SHP77 treated with DMSO at 0.1 percent for 48 hours (cell line): Measurements from ENCODE around the gene KCNMB2.

Source experiments
- DNase-seq: peaks from one replicate; lab custom pipeline; 2025; lab: John Stamatoyannopoulos, UW

The KCNMB2 gene

DNA sequence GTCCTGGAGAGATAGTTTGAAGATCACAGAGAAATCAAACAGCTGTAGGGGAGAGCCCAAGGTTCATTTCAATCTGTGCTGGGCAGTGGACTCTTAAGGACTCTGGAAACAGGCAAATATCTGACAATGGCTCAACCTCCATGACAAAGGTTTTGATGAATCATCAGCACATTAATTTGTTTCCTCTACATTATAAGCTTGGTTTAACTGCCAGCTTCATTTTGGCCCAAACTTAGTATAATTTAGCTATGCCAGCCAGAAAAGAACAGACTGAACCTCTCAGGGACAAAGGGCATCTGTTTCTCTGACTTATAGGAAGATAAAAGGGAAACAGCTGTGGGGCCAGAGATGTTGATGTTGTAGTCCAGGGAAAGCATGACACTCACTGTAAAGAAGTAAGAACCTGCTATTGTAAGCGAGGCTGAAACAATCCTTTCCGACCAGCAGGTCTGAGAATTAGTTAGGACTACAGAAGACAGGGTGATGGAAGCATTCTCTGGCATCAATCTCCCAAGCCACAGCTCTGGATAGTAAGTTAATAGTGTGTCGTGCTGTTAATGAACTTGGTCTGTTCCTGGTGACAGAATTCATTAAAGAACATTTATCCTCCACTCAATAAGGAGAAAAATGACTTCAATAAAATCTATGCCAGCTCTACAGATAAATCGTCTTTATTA, 110.1 kb downstream of the KCNMB2 start:
- no peak for DNase-seq

- no peak for DNase-seq
Observed at GRCh38 chr3:178655488-178655887, 119.3 kb downstream of the KCNMB2 start.

- no peak for DNase-seq
Observed at GRCh38 chr3:178658694-178659325, 122.6 kb downstream of the KCNMB2 start.

DNA sequence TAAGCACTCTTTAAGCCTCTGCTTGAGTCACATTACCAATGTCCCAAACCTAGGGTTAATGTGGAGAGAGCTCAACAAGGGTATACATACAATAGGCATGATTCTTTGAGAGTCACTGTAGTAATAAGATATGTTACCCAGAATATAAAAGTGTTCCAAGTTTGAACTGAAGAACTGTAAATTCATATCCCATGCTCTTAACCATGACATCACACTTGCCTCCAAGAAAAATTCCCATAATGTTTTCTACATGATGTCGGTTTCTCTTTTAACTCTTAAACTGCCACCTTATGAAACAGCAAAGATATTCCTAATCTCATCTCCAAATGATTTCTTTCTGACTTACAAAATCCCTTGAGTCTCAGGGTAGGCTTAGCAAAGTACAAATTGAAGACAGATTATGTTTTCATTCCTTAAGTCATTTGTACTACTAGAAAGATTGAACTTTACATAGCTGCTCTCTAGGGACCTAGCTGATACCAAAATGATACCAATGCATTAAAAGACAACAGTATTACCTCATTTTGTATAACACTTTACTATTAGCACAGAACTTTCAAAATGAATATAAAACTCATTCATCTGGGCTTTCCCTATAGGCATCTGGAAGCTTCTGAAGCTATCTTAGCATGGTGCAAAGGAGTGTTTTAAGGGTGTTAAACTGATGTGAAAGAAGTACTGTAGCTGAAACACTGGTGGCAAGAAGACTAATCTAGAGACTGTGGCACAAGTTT, 127.1 kb downstream of the KCNMB2 start:
- DNase-seq, result no peak

- DNase-seq, result no peak
Observed at GRCh38 chr3:178665747-178666146, 129.5 kb downstream of the KCNMB2 start.

GRCh38 chr3:178669022-178669601, 132.9 kb downstream of the KCNMB2 start:
- no peak for DNase-seq

DNA sequence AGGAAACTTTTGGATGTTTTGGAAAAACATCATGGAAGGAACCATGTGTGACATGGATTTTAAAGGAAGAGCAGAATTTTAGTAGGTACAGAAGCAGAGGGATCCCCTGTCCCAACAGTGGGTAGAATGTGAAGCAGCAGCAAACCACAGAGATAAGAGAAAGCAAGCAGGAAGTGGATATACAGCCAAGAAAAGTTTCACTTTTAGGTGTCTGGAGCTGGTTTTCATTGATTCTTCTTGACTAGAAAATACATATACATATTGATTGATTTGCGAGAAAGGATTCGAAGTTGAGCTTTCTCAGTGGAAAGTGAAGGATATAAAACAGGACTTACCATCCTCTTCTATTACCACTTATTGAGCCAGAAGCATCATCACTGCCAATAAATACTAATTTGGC, 133.5 kb downstream of the KCNMB2 start:
- DNase-seq, result no peak

DNA sequence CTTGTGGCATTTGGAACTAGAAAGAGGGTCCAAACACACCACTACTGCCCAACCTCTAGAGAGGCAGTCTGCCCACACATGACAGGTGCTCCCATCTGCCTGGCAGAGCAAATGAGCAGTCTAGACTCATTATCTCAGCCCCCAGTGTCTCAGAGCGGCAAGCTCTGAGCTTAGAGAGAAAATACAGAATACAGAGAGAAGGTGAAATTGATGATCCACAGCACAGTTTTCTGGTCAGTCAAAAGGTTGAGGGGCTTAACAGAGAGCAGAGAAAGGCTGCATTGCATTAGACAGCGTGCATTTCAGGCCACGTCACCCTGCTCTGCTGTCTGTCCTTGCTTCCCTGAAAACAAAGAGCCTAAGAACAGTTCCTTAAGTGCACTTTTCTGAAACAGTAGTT, 135.1 kb downstream of the KCNMB2 start:
- no peak for DNase-seq

DNA sequence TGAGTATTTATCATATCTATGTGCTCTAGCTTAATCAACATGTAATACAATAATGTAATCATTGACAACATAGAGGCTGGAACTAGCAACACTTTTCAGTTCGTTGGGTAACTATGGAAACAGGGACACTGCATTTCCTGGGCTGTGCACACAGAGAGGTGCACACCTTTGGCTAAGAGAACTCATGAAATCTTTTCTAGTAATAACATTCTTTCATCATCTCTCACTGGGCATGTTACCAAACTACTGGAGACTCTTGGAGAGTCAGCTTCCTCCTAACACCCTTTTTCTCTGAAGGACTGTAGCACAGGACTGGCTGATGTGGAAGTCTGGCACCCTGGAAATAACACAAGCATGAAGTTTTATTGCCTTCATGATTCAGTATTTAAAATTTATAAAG, 135.6 kb downstream of the KCNMB2 start:
- DNase-seq, result no peak

GRCh38 chr3:178672275-178672674, 136.0 kb downstream of the KCNMB2 start:
- DNase-seq, result no peak

GRCh38 chr3:178673529-178673928, 137.3 kb downstream of the KCNMB2 start:
- DNase-seq, result no peak

GRCh38 chr3:178676077-178676476, 139.8 kb downstream of the KCNMB2 start:
- DNase-seq, result no peak

DNA sequence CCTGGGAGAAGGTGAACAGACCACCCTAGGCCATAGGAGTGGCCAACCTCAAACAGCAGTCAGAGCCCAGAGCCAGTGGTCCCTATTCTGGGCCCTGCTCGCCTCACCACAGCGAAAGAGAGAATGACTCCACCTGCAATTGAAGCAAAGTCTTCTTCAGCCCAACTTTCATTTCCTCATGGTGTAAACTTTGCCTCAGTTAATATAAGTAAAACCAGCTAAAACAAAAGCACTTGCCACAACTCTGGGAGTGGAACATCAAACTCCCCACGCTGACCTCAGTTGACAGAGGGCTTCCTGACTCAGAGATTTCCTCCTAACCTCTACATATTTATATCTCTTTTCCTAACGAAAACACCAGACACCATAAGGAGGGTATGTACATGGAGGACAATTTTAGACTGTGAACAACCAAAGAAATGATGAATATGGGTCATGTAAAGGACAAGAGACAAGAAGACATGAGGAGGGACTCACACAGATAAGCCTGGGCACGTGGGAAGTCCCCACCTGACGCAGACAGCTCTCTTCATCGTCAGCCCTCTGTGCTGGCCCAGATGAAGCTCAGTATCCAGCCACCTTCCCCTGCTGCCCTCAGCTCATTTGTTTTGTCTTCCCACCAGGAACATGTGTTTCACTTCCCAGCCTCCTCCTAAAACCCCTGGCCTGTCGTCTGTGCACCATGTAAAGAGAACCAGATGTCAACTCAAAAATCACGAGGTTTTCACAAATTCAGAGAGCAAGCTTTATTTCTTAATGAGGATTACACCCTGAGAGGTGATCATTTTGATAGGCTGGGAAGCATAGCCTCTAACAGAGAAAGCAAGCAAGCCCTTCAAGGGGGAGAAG, 140.9 kb downstream of the KCNMB2 start:
- DNase-seq, result no peak

GRCh38 chr3:178677961-178678360, 141.7 kb downstream of the KCNMB2 start:
- DNase-seq, result no peak

DNA sequence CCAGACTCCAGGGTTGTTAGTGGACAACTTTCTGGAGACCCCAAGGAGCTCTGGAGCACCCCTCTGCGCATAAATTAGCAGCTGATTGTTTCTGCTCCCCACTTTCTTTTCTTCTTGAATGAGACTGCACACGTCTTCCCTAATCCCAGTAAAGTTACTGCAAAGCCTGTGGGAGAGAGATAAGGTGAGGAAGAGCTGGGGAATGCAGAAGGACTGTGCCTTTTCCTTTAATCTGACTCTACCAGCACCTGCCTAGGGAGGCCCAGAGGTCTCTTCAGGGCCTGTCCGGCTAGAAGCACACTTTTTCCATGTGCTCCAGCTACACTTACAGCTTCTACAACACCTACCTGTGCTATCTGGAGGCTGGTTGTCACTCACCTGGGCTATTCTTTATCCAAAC, 143.8 kb downstream of the KCNMB2 start:
- DNase-seq, result no peak

GRCh38 chr3:178680489-178680888, 144.3 kb downstream of the KCNMB2 start:
- no peak for DNase-seq

GRCh38 chr3:178684881-178685590, 148.8 kb downstream of the KCNMB2 start:
- no peak for DNase-seq

GRCh38 chr3:178685591-178685906, 149.3 kb downstream of the KCNMB2 start:
- DNase-seq, result no peak

- DNase-seq, result no peak
Observed at GRCh38 chr3:178686826-178687225, 150.6 kb downstream of the KCNMB2 start.

- no peak for DNase-seq
Observed at GRCh38 chr3:178690571-178690970, 154.3 kb downstream of the KCNMB2 start.

- no peak for DNase-seq
Observed at GRCh38 chr3:178699364-178699763, 163.1 kb downstream of the KCNMB2 start.

DNA sequence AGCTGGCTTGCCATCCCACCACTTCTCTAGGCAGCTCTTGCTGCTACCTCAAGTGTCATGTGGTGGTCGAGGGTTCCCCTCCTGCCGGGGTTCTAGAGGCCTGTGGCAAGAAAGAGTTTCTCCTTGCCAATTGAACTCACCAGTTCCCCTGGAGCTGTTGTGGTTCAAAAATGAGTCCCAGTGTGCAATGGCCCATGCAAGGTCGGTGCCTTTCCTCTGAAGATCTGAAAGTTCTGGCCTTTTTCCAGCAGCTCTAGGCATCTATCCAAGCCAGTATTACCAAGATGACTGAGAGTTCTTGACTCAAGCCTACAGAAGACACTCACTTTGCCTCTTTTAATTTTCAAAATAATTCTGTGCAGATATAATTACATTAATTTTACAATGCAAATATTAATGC, 163.6 kb downstream of the KCNMB2 start:
- no peak for DNase-seq
